Measurements from ENCODE around the gene RALGAPA1.

GRCh38 chr14:35533357-35534207, 275.5 kb downstream of the RALGAPA1 start, which contains the start of gene INSM2:
- TF ChIP-seq CTCF (IDR thresholded peaks at IDR 0.05; ENCODE audit: low read depth, low read length, poor library complexity, severe bottlenecking): no peak
- peak; percentile 96 for TF ChIP-seq EZH2phosphoT487 (IDR thresholded peaks at IDR 0.05; ENCODE audit: borderline replicate concordance, low read length)

Data from DOHH2 (cell line).